NCI-H2171 (cell line): ENCODE measurements around the gene COMT.
A peak's percentile ranks its signal among the peaks of the same experiment; 100 is the strongest.
"Not testable (repeated sequence)": the region's sequence is repeated elsewhere in the genome, so short reads cannot be mapped to it uniquely, and the experiment has no call there.

Experiments used
- DNase-seq: peaks from one replicate; lab custom pipeline; 2025; lab: John Stamatoyannopoulos, UW

COMT gene

DNA sequence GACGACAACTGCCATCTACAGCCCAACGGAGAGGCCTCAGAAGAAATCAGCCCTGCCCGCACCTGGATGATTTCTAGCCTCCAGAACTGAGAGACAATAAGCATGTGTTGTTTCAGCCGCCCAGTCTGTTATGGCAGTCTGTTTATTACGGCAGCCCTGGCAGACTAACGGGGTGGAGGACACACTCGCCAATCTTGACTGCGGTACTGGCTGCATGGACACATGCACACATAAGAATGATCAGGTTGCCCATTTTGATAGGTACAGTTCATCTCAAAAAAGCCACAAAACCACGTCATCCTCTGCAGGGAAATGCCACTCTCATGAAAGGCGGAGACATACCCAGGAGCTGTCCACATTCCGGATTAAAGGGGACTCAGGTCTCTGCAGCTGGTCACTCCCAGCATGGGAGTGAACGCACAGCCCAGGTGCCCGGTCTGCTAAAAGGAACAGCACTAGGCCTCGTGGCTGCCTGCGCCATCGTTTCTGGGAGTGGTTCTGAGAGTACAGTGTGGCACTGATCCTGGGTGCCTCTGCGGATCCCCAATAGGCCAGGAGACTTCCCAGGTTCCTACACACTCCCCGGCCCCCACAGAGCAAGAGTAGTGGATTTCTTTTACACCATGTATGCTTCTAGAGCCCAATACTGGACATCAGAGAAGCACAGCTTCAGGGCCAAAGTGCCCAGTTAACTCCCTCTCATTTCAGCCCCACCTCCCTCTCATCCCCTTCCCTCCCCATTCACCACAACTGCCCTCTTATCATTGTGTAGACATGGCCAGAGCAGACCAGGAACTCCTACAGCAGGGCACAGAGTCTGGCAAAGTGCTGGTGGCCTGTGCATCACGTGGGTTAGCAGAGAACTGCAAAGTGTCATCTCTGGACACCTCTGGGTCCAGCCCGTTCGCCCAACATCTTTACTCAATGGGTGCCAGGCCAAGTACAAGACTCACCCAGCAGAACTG lies 11.7 kb upstream of the COMT start:
- no peak for DNase-seq

DNA sequence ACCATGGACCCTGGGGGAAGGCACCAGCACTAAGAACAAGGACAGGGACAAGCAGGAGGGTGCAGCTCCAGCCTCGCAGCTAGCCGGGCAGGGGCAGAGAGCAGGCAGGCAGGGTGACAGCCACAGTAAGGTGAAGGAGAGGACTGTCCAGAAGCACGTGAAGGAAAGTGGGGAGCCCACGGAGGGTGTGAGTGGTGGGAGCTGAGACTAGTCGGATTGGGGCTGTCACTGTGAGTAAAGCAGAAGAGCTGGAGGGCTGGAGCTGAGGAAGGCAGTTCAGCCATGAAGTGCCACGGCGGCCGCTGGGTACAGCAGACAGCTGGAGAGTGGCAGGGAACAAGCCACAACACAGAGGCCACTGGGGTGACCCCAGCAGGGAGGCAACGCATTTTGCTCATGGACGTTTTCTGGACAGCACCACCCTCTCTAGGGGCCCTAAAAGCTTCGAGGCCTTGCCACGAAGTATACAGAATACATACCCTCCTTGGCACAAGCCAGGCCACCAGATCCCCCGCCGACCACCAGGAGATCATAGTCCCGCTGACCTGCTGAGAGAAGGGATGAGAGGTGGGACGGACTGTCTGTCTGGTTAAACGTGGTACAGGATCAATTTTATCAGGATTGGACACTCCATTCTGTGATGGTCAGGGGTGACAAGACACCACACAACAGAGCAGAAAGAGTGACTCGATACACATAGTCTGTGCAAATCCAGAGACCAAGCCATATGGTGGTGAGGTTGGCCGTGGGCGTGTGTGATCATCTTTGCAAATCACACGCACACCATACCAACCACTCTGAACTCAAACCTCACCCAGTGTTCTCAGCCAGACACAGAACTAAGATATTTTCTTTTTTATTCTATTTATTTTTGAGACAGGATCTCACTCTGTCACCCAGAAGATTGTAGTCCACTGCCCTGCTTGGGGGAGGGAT lies 10.8 kb upstream of the COMT start:
- no peak for DNase-seq

DNA sequence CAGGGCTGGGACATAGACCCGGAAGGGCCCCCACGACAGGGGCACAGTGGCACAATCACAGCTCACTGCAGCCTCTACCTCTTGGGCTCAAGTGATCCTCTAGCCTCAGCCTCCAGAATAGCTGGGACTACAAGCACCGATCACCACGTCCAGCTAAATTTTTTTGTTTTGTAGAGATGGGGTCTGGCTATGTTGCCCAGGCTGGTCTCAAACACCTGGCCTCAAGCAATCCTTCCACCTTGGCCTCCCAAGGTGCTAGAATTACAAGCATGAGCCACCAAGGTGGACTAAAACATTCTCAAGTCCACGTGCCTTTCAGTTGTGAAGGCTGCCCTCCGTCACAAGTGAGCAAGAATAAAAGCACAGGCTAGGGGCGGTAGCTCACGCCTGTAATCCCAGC lies 10.1 kb upstream of the COMT start:
- DNase-seq = no peak

DNA sequence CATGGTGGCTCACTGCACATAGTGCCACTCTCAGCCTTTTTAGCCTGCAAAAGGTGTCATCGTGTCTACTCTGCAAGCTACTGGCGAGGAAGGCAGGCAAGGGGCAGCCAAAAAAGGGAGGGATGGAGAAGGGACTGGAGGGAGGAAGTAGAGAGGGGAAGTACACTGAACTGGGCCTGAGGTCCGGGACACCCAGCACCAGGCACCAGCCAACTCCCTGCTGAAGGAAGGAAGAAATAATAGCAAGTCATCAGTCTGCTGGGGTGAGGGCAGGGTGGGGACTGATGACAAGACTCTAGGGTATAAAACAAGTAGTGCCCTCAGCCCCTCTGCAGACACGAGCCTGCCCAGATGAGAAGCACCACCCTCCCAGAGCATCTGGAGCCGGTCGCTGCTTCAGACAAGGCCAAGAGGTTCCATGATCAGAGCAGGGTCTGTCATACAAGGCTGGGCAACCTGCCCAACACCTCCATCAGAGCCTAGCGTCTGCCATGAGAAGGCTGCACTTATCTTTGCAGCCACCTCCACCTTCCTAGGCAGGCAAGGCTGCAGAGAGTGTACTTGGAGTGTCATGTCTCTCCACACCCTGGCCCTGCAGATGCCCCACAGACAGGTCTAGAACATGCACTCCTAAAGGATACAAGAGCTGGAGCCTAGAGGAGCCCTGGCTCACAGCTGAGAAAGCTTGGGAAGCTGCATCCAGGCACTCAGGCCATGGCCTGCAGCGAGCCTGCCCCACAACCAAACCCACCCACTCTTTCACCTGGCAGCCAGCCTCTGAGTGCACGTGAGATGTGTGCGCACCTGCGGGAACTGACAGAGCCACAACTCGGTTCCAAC lies 9.0 kb upstream of the COMT start:
- peak; percentile 9 for DNase-seq

DNA sequence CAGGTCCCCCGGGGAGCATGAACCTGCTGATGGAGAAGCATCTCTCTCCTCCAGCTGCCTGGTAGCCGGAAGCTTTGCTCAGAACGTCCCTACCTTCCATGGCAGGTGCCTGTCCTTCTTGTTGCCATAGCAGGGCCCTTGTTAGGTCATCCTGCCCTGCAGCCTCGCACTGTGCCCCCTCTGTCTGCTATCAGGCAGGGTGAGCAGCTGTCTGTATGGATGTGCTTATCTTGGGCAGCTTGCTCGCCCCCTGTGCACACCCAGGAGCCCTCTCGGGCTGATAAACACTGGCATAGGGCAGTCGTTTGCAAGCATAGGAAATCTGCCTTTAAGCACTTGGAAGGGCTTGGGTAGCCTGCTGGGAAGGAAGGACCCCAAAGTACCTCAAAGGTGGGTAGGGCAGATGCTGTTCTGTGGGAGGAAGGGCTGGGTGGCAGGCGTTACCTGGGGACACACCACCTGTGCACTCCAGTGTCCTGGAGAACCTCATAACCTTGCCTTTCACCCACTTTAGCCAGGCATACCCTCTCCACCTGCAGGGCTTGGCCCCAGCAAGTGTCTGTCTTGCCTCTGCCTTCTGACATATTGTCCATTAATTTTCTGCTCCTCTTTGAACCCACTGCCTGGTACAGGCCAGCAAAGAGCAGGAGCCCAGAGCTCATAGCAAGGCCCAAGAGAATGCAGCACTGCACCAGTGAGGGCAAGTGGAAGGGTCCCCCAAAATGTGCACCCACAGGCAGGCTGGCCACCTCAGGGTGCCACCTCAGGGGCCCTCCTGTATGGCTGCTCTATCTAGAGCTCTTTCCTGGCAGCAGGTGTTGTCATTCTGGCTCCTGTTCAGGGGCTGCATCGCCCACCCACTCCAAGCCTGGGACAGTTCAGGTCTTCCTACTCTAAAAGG lies 8.0 kb upstream of the COMT start:
- no peak for DNase-seq

DNA sequence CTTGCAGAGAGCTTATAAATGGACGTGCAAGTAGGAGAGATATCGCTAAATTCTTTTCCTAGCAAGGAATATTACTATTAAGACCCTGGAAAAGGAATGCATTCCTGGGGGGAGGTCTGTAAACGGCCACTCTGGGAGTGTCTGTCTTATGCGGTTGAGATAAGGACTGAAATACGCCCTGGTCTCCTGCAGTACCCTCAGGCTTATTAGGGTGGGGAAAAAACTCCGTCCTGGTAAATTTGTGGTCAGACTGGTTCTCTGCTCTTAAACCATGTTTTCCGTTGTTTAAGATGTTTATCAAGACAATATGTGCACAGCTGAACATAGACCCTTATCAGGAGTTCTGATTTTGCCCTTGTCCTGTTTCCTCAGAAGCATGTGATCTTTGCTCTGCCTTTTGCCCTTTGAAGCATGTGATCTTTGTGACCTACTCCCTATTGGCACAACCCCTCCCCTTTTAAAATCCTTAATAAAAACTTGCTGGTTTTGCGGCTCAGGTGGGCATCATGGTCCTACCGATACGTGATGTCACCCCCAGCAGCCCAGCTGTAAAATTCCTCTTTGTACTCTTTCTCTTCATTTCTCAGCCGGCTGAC lies 6.4 kb upstream of the COMT start:
- DNase-seq = not testable (repeated sequence)

DNA sequence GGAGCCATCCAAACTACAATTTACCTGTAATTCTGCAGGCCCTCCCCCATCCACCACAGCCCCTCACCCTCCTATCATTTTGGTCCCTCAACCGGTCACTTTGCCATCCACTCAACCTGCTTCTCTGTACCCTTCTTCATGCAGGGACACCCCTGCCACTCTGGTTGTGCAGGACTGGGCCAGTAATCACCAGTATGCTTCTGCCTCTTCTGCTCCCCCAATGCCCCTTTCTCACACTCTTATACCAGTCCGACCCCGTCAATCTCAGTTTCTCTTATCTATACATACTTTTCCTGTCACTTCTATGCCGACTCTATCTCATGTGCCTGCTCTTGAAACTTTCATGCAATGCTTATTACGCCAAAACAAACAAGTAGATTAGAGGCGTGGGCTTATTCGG lies 5.1 kb upstream of the COMT start:
- no peak for DNase-seq

DNA sequence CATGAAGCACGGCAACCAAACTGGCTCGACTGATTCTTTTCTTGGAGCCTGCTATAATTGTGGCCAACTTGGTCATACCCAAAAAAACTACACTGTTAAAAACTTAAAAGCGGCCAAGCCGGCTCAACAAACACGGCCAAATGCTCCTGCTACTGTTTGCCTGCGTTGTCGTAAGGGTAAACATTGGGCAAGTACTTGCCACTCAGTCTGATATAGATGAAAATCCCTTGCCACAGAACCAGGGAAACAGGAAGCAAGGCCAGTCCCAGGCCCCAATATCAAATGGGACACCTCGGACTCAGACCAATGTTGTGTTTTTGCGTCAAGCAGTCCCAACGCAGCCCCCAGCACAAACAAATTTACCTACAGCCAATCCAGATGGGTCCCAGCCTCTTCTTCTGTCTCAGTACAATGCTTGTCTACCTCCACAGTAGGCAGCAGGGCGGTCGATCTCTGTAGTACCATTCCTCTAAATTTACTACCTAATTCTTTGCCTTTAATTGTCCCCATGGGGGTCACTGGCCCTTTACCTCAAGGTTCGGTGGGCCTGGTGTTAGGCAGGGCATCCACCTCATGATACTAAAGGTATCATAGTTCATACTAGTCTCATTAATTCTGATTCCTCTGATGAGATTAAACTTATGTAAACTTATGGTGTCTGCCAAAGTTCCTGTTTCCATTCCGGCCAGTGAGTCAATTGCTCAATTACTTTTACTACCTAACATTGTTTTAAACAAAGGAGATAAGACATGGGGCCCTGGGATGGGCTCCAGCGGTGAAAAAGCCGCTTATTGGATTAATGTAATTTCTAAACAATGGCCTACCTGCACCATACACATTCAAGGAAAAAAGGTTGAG lies 3.7 kb upstream of the COMT start:
- DNase-seq = no peak

DNA sequence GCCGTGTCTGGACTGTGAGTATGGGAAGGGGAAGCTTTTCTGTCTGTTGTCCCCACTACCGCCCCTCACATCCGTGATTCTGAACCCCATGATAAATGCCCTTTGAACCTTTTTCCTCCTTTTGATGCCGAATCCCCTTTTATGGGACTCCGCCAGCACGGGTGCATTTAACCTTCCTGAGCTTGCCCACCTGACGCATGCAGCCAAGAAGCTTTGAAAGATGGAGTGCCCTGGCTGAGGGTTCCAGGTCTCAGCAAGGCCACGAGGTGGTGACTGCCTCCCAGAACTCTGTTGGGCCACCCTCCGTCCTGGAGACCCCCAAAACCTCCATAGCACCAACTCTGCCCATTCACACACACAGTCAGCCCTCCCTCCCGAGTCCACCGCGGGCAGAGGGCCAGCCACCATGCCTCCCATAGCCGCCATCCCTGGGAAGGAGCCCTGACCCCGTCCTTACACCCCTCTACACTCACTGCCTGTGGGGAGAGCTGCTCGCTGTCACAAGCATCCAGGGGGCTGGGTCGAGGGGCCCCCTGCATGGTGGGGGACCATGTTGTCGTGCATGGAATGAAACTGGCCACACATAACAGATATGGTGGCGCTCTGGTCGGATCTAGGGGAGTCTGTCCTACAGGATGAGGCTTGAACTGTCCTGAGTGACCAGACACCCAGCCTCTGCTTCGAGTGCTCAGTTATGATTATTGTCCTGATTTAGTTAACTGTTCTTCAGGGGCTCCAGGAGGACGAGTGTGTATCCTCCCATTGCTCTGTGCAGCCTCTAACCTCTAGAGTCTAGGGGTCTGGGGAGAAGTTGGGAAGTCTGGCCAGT lies 822 bp upstream of the COMT start:
- no peak for DNase-seq

DNA sequence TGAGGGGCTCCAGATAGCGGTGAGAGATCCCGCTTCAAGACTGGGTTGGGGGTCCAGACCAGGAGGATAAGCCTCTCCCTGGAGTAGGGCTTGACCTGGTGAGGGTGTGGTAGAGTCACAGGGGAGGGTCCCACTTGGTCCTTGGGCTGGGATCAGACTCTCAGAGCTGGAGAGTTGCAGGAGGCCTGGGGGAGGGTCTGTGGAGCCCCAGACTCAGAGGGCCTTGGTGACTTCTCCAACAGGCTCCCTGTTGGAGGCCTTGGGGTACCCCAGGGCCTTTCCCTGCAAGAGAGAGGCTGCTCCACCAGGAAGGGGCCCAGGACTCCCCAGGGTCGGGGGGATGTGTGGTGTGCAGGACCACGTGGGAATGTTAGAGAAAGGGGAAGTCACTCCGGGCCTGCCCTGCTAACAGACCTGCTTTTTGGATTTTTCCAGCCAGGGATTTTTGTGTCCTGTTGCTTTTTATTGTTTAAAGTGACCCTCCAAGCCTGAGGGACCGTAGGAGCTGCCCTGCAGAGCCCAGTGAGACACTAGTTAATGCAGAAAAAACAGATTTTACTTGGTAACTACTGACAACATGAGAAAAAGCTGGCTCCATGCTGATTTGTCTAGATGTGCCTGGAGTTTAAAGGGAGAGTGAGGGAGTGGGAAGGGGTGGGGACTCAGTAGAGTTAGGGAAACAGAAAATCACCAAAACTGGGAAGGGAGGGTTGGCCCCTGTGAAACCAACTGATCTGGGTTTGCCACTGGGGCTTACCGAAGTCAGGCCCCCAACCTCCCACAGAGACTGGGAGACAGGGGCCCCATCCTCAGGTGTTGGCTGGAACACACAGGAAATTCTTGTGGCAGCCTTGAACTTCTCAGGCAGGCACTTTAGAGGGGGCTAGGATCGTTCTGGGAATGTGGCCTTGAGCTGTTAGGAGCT lies 847 bp downstream of the COMT start:
- DNase-seq = peak; percentile 11

DNA sequence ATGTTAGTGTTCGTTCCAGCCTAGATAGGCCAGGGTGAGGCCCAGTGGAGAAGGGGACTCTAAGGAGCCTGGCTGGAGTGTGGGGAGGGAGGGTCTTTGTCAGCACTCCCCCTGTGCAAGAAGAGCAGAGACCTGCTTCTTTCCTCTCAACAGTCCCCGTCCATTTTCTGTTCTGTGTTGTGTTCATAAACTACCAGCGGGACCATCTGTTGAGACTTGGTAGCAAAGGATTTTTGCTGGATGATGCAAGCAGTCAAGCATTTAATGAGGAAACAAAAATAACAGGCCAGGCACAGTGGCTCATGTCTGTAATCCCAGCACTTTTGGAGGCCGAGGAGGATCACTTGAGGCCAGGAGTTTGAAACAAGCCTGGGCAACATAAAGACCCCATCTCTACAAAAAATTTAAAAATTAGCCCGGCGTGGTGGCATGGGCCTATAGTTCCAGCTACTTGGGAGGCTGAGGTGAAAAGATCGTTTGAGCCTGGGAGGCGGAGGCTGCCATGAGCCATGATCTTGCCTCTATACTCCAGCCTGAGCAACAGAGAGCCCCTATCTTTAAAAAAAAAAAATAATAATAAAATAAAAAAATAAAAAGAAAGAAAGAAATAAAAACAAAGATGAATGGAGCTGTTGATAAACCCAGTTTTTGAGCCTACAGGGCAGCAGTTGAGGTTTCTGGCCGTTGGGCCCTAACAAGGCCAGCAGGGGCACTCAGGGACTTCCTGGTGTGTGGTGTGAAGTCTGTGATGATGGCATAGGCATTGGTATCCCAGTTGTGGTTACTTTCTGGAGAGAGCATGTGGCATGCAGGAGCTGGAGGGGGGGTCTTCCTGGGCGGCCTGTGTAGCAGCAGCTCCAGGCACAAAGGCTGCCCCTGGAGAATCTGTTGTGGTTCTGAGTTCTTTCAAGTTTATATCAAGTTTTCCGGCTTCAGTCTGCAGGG lies 1.8 kb downstream of the COMT start:
- DNase-seq = peak; percentile 68

DNA sequence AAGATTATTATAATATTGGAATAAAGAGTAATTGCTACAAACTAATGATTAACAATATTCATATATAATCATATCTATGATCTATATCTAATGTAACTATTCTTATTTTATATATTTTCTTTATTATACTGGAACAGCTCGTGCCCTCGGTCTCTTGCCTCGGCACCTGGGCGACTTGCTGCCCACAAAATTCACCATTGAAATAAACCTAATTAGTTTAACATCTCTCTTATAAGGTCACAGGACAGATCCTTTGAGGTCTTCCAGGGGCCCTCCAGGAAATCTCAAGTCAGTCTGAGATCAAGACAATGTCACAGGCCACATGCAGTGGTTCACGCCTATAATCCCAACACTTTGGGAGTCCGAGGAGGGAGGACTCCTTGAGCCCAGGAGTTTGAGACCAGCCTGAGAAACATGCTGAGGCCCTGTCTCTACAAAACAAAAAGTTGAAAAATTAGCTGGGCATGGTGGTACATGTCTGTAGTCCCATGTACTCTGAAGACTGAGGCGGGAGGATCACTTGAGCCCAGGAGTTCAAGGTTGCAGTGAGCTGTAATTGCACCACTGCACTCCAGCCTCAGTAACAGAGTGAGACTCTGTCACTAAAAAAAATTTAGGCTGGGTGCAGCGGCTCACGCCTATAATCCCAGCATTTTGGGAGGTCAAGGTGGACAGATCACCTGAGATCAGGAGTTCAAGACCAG lies 6.6 kb downstream of the COMT start:
- no peak for DNase-seq

DNA sequence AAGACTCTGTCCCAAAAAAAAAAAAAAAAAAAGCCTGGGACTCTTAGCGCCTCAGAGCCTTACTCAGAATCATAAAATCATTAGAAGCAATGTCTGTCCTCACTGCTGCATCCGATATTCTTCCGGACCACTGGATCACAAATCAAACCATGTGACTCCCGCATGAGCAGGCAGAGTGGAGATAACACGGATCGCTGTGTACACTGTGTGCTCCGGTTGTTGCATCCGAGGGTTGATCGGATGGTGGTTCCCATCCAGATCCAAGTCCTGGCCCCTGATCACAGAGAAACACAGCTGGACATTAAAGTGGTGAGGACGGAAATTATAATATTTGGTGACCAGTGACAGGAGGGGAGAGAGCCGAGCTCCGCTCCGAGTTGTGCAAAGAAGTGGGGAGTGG lies 9.8 kb downstream of the COMT start:
- peak; percentile 27 for DNase-seq

DNA sequence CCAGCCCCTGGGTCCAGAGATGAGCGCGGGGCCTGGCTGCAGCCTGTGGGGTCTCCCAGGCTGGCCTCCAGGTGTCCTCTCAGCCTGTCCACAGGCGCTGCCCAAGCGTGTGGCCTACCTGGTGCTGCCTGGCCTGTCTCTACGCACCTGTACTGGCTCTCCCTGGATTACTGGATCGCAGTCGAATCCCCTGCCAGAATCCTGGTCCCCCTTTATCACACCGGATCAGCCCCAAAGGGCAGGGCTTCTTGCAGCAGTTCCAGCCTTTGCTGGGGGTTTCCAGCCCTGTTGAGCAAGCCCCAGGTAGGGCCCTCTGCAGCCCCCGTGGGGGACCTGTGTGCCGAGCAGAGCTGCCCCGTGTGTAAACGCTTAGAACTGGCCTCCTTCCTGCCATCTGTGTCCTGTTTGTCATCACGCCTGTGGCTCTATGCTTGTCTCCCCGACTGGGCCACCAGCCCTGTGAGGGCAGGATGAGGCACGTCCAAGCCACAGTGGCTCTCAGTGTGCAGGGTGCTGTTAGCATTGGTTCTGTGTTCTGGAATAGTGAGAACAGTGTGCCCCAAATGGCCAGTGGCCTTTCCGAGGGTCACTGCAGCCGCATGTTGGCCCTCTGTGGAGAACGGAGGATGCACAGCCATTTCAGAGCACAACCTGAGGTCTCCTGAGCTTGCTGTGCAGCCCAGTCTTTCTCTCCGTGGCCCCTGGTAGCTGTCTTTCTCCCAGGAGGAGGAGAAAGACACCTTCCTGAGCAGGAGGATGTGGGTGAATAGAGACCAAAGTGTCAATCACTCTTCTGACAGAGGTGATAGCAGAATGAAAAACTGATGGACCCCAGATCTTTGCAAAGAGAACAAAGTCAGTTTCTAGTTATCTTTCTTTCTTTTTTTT lies 13.9 kb downstream of the COMT start:
- no peak for DNase-seq

DNA sequence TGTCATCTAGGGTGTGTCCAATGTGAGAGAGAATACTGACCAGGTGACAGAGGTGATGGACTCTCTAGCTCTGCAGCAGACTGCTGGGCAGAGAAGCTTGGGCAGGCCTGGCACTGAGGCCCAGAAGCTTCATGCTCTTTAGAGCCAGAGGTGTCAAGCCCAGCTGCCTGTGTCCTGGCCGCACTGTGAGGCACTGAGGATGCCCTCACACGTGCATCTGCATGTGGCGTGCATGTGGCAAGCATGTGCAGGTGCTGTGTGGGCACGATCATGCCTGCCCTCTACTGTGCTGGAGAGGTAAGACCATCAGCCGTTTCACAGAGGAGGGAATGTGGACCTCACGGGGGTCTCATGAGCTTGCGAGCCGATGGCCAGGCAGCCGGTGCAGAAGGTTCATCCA lies 15.9 kb downstream of the COMT start:
- no peak for DNase-seq
